Breast epithelium (tissue), 4 donors: ENCODE measurements around the gene PDLIM4. TPM values are rescaled to one million over a fixed set of nuclear protein-coding genes. Genes with fewer than 3 reads are reported as not detected.

Experiments used
- DNase-seq, 2 donors: peaks; one replicate each; pipeline ENCODE4 v3.0.0-alpha.2; 2019; ENCODE audit warnings: low spot score in 2 of 2
- H3K27ac ChIP-seq, 2 donors: fragments of 200-600 bp; sonication (generic) in 1 of 2; one replicate each; pipeline ENCODE4 v1.5.1; 2016 to 2019; ENCODE audit warnings: mild to moderate bottlenecking in 1 of 2
- H3K27me3 ChIP-seq, 2 donors: fragments of 200-600 bp; sonication (generic) in 1 of 2; one replicate each; pipeline versions ENCODE4 v1.5.1 to v1.6.0; 2017 to 2019; ENCODE audit warnings: control low read depth in 1 of 2, mild to moderate bottlenecking in 1 of 2
- H3K36me3 ChIP-seq: fragments of 200-600 bp; one replicate; pipeline ENCODE4 v1.5.1; 2019
- H3K4me1 ChIP-seq, 2 donors: fragments of 200-600 bp; sonication (generic); one replicate each; pipeline ENCODE4 v1.5.1; 2016 to 2019; ENCODE audit warnings: control low read depth in 1 of 2
- H3K4me3 ChIP-seq, 3 donors: fragments of 200-600 bp; sonication (generic); 1 replicate in 2 of 3; 2 replicates in 1 of 3; pipeline ENCODE4 v1.5.1; 2016 to 2019; ENCODE audit warnings: mild to moderate bottlenecking in 3 of 3, moderate library complexity in 2 of 3
- H3K9me3 ChIP-seq, 2 donors: fragments of 200-600 bp; sonication (generic) in 1 of 2; one replicate each; pipeline ENCODE4 v1.5.1; 2016 to 2019; ENCODE audit warnings: control low read depth in 1 of 2
- POLR2A ChIP-seq: fragments of 450-650 bp; IDR thresholded peaks from one replicate; pipeline ENCODE4 v1.6.1; 2016; ENCODE audit warnings: antibody characterized with exemption, mild to moderate bottlenecking, moderate library complexity
- POLR2AphosphoS5 ChIP-seq, 3 donors: sonication (generic); formaldehyde crosslinking; IDR thresholded peaks; one replicate each; pipeline ENCODE4 v1.6.1; 2017; ENCODE audit warnings: antibody characterized with exemption in 3 of 3
- intact Hi-C: fragments of 100-400 bp; cut with DNase I; formaldehyde crosslinking; loops from one replicate; pipeline ENCODE4 v1.15.1; 2023; ENCODE audit warnings: low total_unique reads
- total RNA-seq, 3 donors: library from RNA; depleted of rRNA; stranded (reverse); fragments of >200 nt; gene quantifications; one replicate each; pipeline ENCODE4 v1.1.0, GENCODE V29; 2016
- TF ChIP-seq, protein P1 (sequence below), 3 donors: fragments of 450-650 bp; IDR thresholded peaks; one replicate each; pipeline ENCODE4 v1.5.1; 2016 to 2017; ENCODE audit warnings: antibody characterized with exemption in 3 of 3, mild to moderate bottlenecking in 3 of 3, moderate library complexity in 3 of 3

Gene PDLIM4
- total RNA-seq, 3 donors from 2014 or later = 9.0 to 102 (median 71.4) TPM

DNA sequence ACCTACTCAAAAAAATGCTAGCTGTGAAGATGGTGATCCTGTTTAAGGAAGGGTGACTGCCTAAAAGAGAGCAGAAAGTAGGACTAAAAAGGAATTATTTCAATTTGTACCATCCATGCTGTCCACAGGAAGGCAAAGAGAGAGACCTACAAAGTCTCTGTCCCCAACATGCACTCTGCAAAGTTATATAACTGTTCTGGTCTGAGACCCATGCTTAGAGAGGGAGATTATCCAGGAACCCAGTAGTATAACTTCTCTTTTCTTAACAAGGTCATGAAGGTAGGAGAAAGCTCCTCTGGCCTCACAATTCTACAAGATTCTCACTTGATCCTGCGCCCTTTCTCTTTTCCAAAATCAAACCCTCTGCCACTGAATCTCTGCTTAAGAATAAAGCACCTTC lies 62.5 kb downstream of the PDLIM4 start:
- no peak for DNase-seq
- intact Hi-C loops = no loop called here
- no peaks in the 10 kb centered on the region for H3K4me1 ChIP-seq
- no peaks in the 10 kb centered on the region for H3K27me3 ChIP-seq
- no peak for TF ChIP-seq POLR2AphosphoS5 (IDR thresholded peaks at IDR 0.05)
- TF ChIP-seq POLR2A = no peak
- TF ChIP-seq, protein P1, sequence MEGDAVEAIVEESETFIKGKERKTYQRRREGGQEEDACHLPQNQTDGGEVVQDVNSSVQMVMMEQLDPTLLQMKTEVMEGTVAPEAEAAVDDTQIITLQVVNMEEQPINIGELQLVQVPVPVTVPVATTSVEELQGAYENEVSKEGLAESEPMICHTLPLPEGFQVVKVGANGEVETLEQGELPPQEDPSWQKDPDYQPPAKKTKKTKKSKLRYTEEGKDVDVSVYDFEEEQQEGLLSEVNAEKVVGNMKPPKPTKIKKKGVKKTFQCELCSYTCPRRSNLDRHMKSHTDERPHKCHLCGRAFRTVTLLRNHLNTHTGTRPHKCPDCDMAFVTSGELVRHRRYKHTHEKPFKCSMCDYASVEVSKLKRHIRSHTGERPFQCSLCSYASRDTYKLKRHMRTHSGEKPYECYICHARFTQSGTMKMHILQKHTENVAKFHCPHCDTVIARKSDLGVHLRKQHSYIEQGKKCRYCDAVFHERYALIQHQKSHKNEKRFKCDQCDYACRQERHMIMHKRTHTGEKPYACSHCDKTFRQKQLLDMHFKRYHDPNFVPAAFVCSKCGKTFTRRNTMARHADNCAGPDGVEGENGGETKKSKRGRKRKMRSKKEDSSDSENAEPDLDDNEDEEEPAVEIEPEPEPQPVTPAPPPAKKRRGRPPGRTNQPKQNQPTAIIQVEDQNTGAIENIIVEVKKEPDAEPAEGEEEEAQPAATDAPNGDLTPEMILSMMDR (IDR thresholded peaks at IDR 0.05) = no peak
- no peaks in the 10 kb centered on the region for H3K9me3 ChIP-seq
- no peak overlapping the region for H3K27ac ChIP-seq
- H3K4me3 ChIP-seq = no peak overlapping the region
- no peaks in the 10 kb centered on the region for H3K36me3 ChIP-seq

DNA sequence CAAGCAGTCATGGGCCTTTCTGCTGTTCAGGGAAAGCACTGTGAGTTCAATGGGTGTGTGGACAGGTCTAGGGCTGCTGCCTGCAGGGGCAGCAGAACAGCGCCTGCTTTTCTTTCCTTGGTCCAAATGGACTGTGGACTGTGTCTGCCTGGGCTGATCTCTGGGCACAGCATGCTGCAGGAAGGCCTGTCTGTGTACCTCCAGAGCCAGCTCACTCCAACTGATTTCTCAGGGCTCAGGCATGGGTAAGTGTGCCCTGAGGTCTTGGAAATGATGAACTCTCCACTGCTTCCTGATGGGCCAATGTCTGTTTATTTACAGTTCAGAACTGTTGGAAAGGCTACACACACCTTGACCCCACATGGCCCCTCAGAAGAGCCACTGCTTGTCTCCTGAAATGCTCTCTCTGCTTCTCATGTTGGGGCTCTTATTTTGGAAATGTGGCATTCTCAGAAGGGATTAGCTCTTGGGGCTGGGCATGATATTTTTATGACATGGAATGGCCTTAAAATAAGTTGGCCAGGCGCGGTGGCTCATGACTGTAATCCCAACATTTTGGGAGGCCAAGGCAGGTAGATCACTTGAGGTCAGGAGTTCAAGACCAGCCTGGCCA lies 63.7 kb downstream of the PDLIM4 start:
- no peaks in the 10 kb centered on the region for H3K4me1 ChIP-seq
- H3K36me3 ChIP-seq = no peaks in the 10 kb centered on the region
- H3K27ac ChIP-seq = no peak overlapping the region
- no peak overlapping the region for H3K4me3 ChIP-seq
- no peak for DNase-seq
- intact Hi-C loops = no loop called here
- TF ChIP-seq POLR2AphosphoS5 (IDR thresholded peaks at IDR 0.05) = no peak
- TF ChIP-seq, protein P1 (IDR thresholded peaks at IDR 0.05) = no peak
- TF ChIP-seq POLR2A = no peak
- H3K9me3 ChIP-seq = no peaks in the 10 kb centered on the region
- no peaks in the 10 kb centered on the region for H3K27me3 ChIP-seq

DNA sequence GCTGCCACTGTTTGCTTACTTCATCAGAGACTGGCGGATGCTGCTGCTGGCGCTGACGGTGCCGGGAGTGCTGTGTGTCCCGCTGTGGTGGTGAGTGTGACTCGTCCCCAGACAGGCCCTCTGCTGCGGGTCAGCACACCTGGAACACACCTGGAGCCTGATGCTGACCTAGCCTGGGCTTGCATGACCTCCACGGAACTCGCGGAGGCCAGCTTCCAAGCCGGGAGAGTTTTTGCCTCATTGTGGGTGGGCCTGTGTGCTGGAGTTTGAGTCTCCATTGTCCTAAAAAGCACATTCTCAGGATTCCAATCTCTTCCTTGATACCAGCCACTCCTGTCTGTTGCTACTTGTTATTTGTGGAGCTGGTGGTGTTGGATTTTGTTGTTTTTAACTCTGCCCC lies 64.8 kb downstream of the PDLIM4 start:
- H3K4me1 ChIP-seq = no peaks in the 10 kb centered on the region
- no peaks in the 10 kb centered on the region for H3K9me3 ChIP-seq
- intact Hi-C loops = no loop called here
- no peak overlapping the region for H3K27ac ChIP-seq
- TF ChIP-seq POLR2A = no peak
- no peak for TF ChIP-seq POLR2AphosphoS5 (IDR thresholded peaks at IDR 0.05)
- TF ChIP-seq, protein P1 (IDR thresholded peaks at IDR 0.05) = no peak
- no peaks in the 10 kb centered on the region for H3K36me3 ChIP-seq
- no peaks in the 10 kb centered on the region for H3K27me3 ChIP-seq
- DNase-seq = no peak
- no peak overlapping the region for H3K4me3 ChIP-seq

Other genes starting within 250 kb of the PDLIM4 start
- gene ACSL6, start 246.0 kb upstream of the PDLIM4 start, total RNA-seq = 1 to 10 TPM in 1 of 3 donors, under 1 TPM in 2; 0.32 to 1.8 (median 0.33) TPM
- not detected for gene IL3, start 197.0 kb upstream of the PDLIM4 start, total RNA-seq
- gene CSF2, start 183.9 kb upstream of the PDLIM4 start, total RNA-seq = not detected
- gene P4HA2, start 29.8 kb upstream of the PDLIM4 start, total RNA-seq = 10 to 100 TPM; 21.8 to 34.8 (median 26.2) TPM
- gene SLC22A4, start 36.7 kb downstream of the PDLIM4 start, total RNA-seq = 1 to 10 TPM; 1.3 to 4.5 (median 2.3) TPM
- gene SLC22A5, start 112.0 kb downstream of the PDLIM4 start, total RNA-seq = 10 to 100 TPM in 2 of 3 donors, 1 to 10 TPM in 1; 6.6 to 31.5 (median 23.3) TPM
- gene IRF1, start 233.1 kb downstream of the PDLIM4 start, total RNA-seq = 10 to 100 TPM; 10.4 to 27.8 (median 18.0) TPM